ENCODE measurements around the gene TSPYL2.

DNA sequence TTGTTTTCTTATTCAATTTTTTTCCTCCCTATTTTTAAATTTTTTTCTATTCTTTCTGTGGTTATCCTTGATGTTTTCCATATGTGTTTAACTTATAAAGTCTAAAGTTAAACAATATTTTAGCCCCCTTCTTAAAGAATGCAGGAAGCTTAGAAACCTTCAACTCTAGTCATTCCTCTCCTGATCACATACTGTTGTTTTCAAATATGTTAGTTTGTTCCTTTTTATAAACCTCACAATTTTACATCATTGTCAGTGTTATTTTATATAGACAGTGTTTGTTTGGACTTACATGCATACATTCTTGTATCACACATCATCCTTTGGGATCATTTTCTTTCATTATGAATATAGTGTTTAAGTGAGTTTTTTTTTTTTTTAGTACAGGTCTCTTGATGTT is 43.3 kb downstream of the TSPYL2 start:
- TF ChIP-seq, protein P1, sequence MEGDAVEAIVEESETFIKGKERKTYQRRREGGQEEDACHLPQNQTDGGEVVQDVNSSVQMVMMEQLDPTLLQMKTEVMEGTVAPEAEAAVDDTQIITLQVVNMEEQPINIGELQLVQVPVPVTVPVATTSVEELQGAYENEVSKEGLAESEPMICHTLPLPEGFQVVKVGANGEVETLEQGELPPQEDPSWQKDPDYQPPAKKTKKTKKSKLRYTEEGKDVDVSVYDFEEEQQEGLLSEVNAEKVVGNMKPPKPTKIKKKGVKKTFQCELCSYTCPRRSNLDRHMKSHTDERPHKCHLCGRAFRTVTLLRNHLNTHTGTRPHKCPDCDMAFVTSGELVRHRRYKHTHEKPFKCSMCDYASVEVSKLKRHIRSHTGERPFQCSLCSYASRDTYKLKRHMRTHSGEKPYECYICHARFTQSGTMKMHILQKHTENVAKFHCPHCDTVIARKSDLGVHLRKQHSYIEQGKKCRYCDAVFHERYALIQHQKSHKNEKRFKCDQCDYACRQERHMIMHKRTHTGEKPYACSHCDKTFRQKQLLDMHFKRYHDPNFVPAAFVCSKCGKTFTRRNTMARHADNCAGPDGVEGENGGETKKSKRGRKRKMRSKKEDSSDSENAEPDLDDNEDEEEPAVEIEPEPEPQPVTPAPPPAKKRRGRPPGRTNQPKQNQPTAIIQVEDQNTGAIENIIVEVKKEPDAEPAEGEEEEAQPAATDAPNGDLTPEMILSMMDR (conservative IDR thresholded peaks at IDR 0.05; ENCODE audit: low read depth, low read length): no peak
- TF ChIP-seq, protein P2, sequence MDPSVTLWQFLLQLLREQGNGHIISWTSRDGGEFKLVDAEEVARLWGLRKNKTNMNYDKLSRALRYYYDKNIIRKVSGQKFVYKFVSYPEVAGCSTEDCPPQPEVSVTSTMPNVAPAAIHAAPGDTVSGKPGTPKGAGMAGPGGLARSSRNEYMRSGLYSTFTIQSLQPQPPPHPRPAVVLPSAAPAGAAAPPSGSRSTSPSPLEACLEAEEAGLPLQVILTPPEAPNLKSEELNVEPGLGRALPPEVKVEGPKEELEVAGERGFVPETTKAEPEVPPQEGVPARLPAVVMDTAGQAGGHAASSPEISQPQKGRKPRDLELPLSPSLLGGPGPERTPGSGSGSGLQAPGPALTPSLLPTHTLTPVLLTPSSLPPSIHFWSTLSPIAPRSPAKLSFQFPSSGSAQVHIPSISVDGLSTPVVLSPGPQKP (IDR thresholded peaks at IDR 0.05; ENCODE audit: borderline replicate concordance, low read depth, low read length): no peak
- TF ChIP-seq POLR2A (IDR thresholded peaks at IDR 0.05; ENCODE audit: low read depth, low read length): no peak
- no peak for TF ChIP-seq CEBPB (IDR thresholded peaks at IDR 0.05; ENCODE audit: low read depth, low read length)
- no peak for TF ChIP-seq RAD21 (IDR thresholded peaks at IDR 0.05; ENCODE audit: low read length)
